Measurements from ENCODE around the gene SLC22A14. TPM values are rescaled to one million over a fixed set of nuclear protein-coding genes. Genes with fewer than 3 reads are reported as not detected.
A peak's percentile ranks its signal among the peaks of the same experiment; 100 is the strongest.

The SLC22A14 gene
- total RNA-seq, 4 donors from 2014 or later: 0.23 TPM; not detected in 3

- H3K36me3 ChIP-seq: no peaks in the 10 kb centered on the region
- TF ChIP-seq POLR2A (IDR thresholded peaks at IDR 0.05; ENCODE audit: low read depth) (no peak), EP300 (IDR thresholded peaks at IDR 0.05) (no peak), POLR2AphosphoS5 (IDR thresholded peaks at IDR 0.05) (no peak), CTCF (IDR thresholded peaks at IDR 0.05) (no peak)
- 78% methylated on average over 5 of the region's 5 CpGs for WGBS
- intact Hi-C loops (cut with DNase I): no loop called here
- no peaks in the 10 kb centered on the region for H3K9me3 ChIP-seq
- H3K27ac ChIP-seq (replicated peaks in 1 of 4): no peak overlapping the region
- DNase-seq (ENCODE audit: extremely low spot score): peak; percentile 80
- H3K27me3 ChIP-seq: no peaks in the 10 kb centered on the region
- H3K4me3 ChIP-seq: no peak overlapping the region
- H3K4me1 ChIP-seq: no peaks in the 10 kb centered on the region
Observed at GRCh38 chr3:38334142-38335055, 52.3 kb downstream of the SLC22A14 start.

- H3K4me3 ChIP-seq: no peak overlapping the region
- WGBS: 79% methylated on average over 6 of the region's 6 CpGs
- no peaks in the 10 kb centered on the region for H3K4me1 ChIP-seq
- no peak overlapping the region for H3K27ac ChIP-seq (replicated peaks in 1 of 4)
- H3K27me3 ChIP-seq: no peaks in the 10 kb centered on the region
- no peaks in the 10 kb centered on the region for H3K9me3 ChIP-seq
- H3K36me3 ChIP-seq: no peaks in the 10 kb centered on the region
- TF ChIP-seq POLR2AphosphoS5 (IDR thresholded peaks at IDR 0.05) (no peak), EP300 (IDR thresholded peaks at IDR 0.05) (no peak), CTCF (IDR thresholded peaks at IDR 0.05) (no peak), POLR2A (IDR thresholded peaks at IDR 0.05; ENCODE audit: low read depth) (no peak)
- DNase-seq (ENCODE audit: extremely low spot score): no peak
- intact Hi-C loops (cut with DNase I): no loop called here
Observed at GRCh38 chr3:38335263-38335662, 53.2 kb downstream of the SLC22A14 start.

- WGBS: 94% methylated on average over 2 of the region's 2 CpGs
- no peak overlapping the region for H3K4me3 ChIP-seq
- intact Hi-C loops (cut with DNase I): no loop called here
- TF ChIP-seq POLR2A (IDR thresholded peaks at IDR 0.05; ENCODE audit: low read depth) (no peak), EP300 (IDR thresholded peaks at IDR 0.05) (no peak)
- no peaks in the 10 kb centered on the region for H3K4me1 ChIP-seq
- no peaks in the 10 kb centered on the region for H3K9me3 ChIP-seq
- no peaks in the 10 kb centered on the region for H3K36me3 ChIP-seq
- no peak for DNase-seq (ENCODE audit: extremely low spot score)
- no peaks in the 10 kb centered on the region for H3K27me3 ChIP-seq
- no peak overlapping the region for H3K27ac ChIP-seq (replicated peaks in 1 of 4)
Observed at GRCh38 chr3:38337703-38338102, 55.6 kb downstream of the SLC22A14 start.

GRCh38 chr3:38343797-38344594, 61.9 kb downstream of the SLC22A14 start:
- peaks cover 5 to 20% (median 18%) of the 10 kb centered on the region in 4 donors for H3K4me1 ChIP-seq
- 94% methylated on average over 3 of the region's 3 CpGs for whole genome bisulfite sequencing
- no peaks in the 10 kb centered on the region for H3K9me3 ChIP-seq
- no peaks in the 10 kb centered on the region for H3K27me3 ChIP-seq
- H3K27ac ChIP-seq (replicated peaks in 1 of 4): no peak overlapping the region
- DNase-seq (ENCODE audit: extremely low spot score): no peak
- TF ChIP-seq POLR2A (IDR thresholded peaks at IDR 0.05; ENCODE audit: low read depth): no peak
- no peak for TF ChIP-seq CTCF (IDR thresholded peaks at IDR 0.05)
- TF ChIP-seq POLR2AphosphoS5 (IDR thresholded peaks at IDR 0.05): no peak
- no peak for TF ChIP-seq EP300 (IDR thresholded peaks at IDR 0.05)
- H3K36me3 ChIP-seq: no peaks in the 10 kb centered on the region
- intact Hi-C loops (cut with DNase I): loop anchor here (10.0 kb wide), 1 partner anchor 301 kb away; the partner anchor contains the start of gene SCN5A
- H3K4me3 ChIP-seq: no peak overlapping the region
